Measurements from ENCODE around the gene C4A.
"Not testable (repeated sequence)": the region's sequence is repeated elsewhere in the genome, so short reads cannot be mapped to it uniquely, and the experiment has no call there.

Gene C4A

GRCh38 chr6:31980998-31981397 is 859 bp upstream of the C4A start:
- not testable (repeated sequence) for DNase-seq

- not testable (repeated sequence) for DNase-seq
Measured at GRCh38 chr6:31989363-31989762, 7.5 kb downstream of the C4A start.

- DNase-seq = not testable (repeated sequence)
Measured at GRCh38 chr6:31994421-31994820, 12.6 kb downstream of the C4A start.

- not testable (repeated sequence) for DNase-seq
Measured at GRCh38 chr6:31996385-31996784, 14.5 kb downstream of the C4A start.

GRCh38 chr6:32002546-32003268 is 20.9 kb downstream of the C4A start:
- not testable (repeated sequence) for DNase-seq

- not testable (repeated sequence) for DNase-seq
Measured at GRCh38 chr6:32003301-32003700, 21.4 kb downstream of the C4A start.

GRCh38 chr6:32004393-32004792 is 22.5 kb downstream of the C4A start:
- DNase-seq = not testable (repeated sequence)

GRCh38 chr6:32004864-32005537 is 23.1 kb downstream of the C4A start:
- peak; percentile 10 for DNase-seq

GRCh38 chr6:32005538-32005880 is 23.7 kb downstream of the C4A start:
- DNase-seq = not testable (repeated sequence)

GRCh38 chr6:32005991-32006529 is 24.2 kb downstream of the C4A start:
- DNase-seq = not testable (repeated sequence)

- not testable (repeated sequence) for DNase-seq
Measured at GRCh38 chr6:32007086-32007485, 25.2 kb downstream of the C4A start.

GRCh38 chr6:32008037-32008436 is 26.2 kb downstream of the C4A start:
- DNase-seq = not testable (repeated sequence)

GRCh38 chr6:32008616-32009015 is 26.8 kb downstream of the C4A start:
- DNase-seq = not testable (repeated sequence)

GRCh38 chr6:32009537-32009936 is 27.7 kb downstream of the C4A start:
- DNase-seq = not testable (repeated sequence)

- DNase-seq = not testable (repeated sequence)
Measured at GRCh38 chr6:32010856-32011530, 29.1 kb downstream of the C4A start.

- not testable (repeated sequence) for DNase-seq
Measured at GRCh38 chr6:32012941-32013617, 31.2 kb downstream of the C4A start.

- not testable (repeated sequence) for DNase-seq
Measured at GRCh38 chr6:32013738-32014137, 31.9 kb downstream of the C4A start.

- DNase-seq = not testable (repeated sequence)
Measured at GRCh38 chr6:32014547-32014946, 32.7 kb downstream of the C4A start, which contains the start of gene C4B. Gene C4B (plus strand): TSS chr6:32014795. CDS start chr6:32014846, 51 bp downstream.

GRCh38 chr6:32022100-32022499 is 40.2 kb downstream of the C4A start:
- DNase-seq = not testable (repeated sequence)

- DNase-seq = not testable (repeated sequence)
Measured at GRCh38 chr6:32028631-32029030, 46.8 kb downstream of the C4A start.

- DNase-seq = not testable (repeated sequence)
Measured at GRCh38 chr6:32029553-32029952, 47.7 kb downstream of the C4A start.

- not testable (repeated sequence) for DNase-seq
Measured at GRCh38 chr6:32035283-32036013, 53.6 kb downstream of the C4A start.

Data from NCI-H748 treated with DMSO at 0.1 percent for 48 hours (cell line).